A673 (cell line): ENCODE results near the gene RAC2.

Experiments
- CTCF ChIP-seq: fragments of 300-800, 200-600 bp; sonication (generic); conservative IDR thresholded peaks from 2 replicates; pipeline ENCODE4 v1.5.1; 2017; ENCODE audit warnings: low read depth, mild to moderate bottlenecking, antibody characterized with exemption, low read length, moderate library complexity, mixed read lengths
- EZH2 ChIP-seq: fragments of 200-600 bp; sonication (generic); IDR thresholded peaks from 2 replicates; pipeline ENCODE4 v1.6.1; 2017; ENCODE audit warnings: borderline replicate concordance, low read depth, mild to moderate bottlenecking, mixed read lengths, antibody characterized with exemption, low read length; ENCODE audit not compliant: poor library complexity, severe bottlenecking

GRCh38 chr22:37241351-37242142 lies 2.5 kb downstream of the RAC2 start:
- no peak for TF ChIP-seq CTCF
- TF ChIP-seq EZH2: no peak
